Hindlimb muscle (tissue), 1 donor: ENCODE data around the gene SLC25A26. TPM values are rescaled to one million over a fixed set of nuclear protein-coding genes. Genes with fewer than 3 reads are reported as not detected.
A peak's percentile ranks its signal among the peaks of the same experiment; 100 is the strongest.

Source experiments
- DNase-seq: peaks from one replicate; pipeline ENCODE4 v3.0.0-alpha.2; 2013
- polyA plus RNA-seq: library from polyadenylated mRNA; unstranded; fragments of 120-200 nt; gene quantifications from one replicate; pipeline ENCODE4 v1.2.1, GENCODE V29; 2013; ENCODE audit not compliant: insufficient read length

The SLC25A26 gene
- polyA plus RNA-seq, 1 donor: 25.5 TPM

- DNase-seq: no peak
Measured at GRCh38 chr3:66398228-66399025, 177.6 kb downstream of the SLC25A26 start.

- DNase-seq: no peak
Measured at GRCh38 chr3:66399529-66400232, 178.9 kb downstream of the SLC25A26 start.

- DNase-seq: no peak
Measured at GRCh38 chr3:66400411-66401156, 179.8 kb downstream of the SLC25A26 start.

GRCh38 chr3:66401157-66401550, 180.4 kb downstream of the SLC25A26 start:
- no peak for DNase-seq

- peak; percentile 51 for DNase-seq
Measured at GRCh38 chr3:66401675-66402491, 181.1 kb downstream of the SLC25A26 start.

- peak; percentile 55 for DNase-seq
Measured at GRCh38 chr3:66402596-66403290, 181.9 kb downstream of the SLC25A26 start.

GRCh38 chr3:66403323-66403990, 182.7 kb downstream of the SLC25A26 start:
- no peak for DNase-seq

GRCh38 chr3:66404197-66404596, 183.4 kb downstream of the SLC25A26 start:
- no peak for DNase-seq

GRCh38 chr3:66404903-66405700, 184.3 kb downstream of the SLC25A26 start:
- no peak for DNase-seq

GRCh38 chr3:66405701-66406091, 184.9 kb downstream of the SLC25A26 start:
- DNase-seq: no peak

GRCh38 chr3:66406163-66406562, 185.4 kb downstream of the SLC25A26 start:
- DNase-seq: no peak

- peak; percentile 70 for DNase-seq
Measured at GRCh38 chr3:66406831-66407610, 186.2 kb downstream of the SLC25A26 start.

- DNase-seq: peak; percentile 70
Measured at GRCh38 chr3:66407611-66408218, 186.9 kb downstream of the SLC25A26 start.

GRCh38 chr3:66409771-66410754, 189.3 kb downstream of the SLC25A26 start:
- DNase-seq: no peak

GRCh38 chr3:66410976-66411375, 190.2 kb downstream of the SLC25A26 start:
- DNase-seq: no peak

GRCh38 chr3:66411474-66411873, 190.7 kb downstream of the SLC25A26 start:
- DNase-seq: no peak
